HepG2 (cell line): ENCODE data around the gene SIGLEC7. TPM values are rescaled to one million over a fixed set of nuclear protein-coding genes. Genes with fewer than 3 reads are reported as not detected.

Experiments
- ATAC-seq: fragments of 200-7000 bp; cut with Tn5 transposase; 3 replicates; pipeline ENCODE4 v1.9.1; 2020; ENCODE audit warnings: mild to moderate bottlenecking, moderate library complexity
- BruUV-seq: library from RNA; stranded (reverse); fragments of 400-500 nt; replicated peaks from 2 replicates; lab custom pipeline; 2021; lab: Mats Ljungman, UMichigan
- CTCF ChIA-PET: fragments of 300-600 bp; formaldehyde crosslinking; extraction: SDS; loops from one replicate; lab custom pipeline; 2021; ENCODE audit warnings: low total read pairs, inconsistent platforms, low intra/inter-chr PET ratio; lab: Yijun Ruan, JAX
- POLR2A ChIA-PET: fragments of 350-600 bp; sonication (Branson Sonifier 250); formaldehyde crosslinking; loops from one replicate; lab custom pipeline; 2020; ENCODE audit warnings: antibody characterized with exemption, inconsistent platforms; lab: Yijun Ruan, JAX
- DNase-seq: peaks from one replicate; pipeline ENCODE4 v3.0.0-alpha.2; 2015; ENCODE audit warnings: low spot score
- FAIRE-seq: peaks from 3 replicates; lab custom pipeline; 2011; peaks lifted over from hg19 to GRCh38; lab: Jason Lieb, UNC
- H2AFZ ChIP-seq: one replicate; pipeline ENCODE4 v1.6.1; 2011; ENCODE audit warnings: low read length, inconsistent platforms
- H3K27ac ChIP-seq: fragments of 300-600 bp; 3 replicates; pipeline ENCODE4 v1.8.0; 2011; ENCODE audit warnings: mixed run types, mild to moderate bottlenecking, mixed read lengths, low read length, inconsistent platforms; ENCODE audit not compliant: insufficient read depth; ENCODE audit errors: extremely low read length
- H3K27me3 ChIP-seq, 2 experiments: fragments of 200-600 bp in 1 of 2; 2 replicates in 1 of 2; 3 replicates in 1 of 2; pipeline versions ENCODE4 v1.6.0 to v1.8.0; 2011; ENCODE audit warnings: low read length in 2 of 2, mild to moderate bottlenecking in 2 of 2, moderate library complexity in 2 of 2, inconsistent platforms in 1 of 2; ENCODE audit not compliant: insufficient read depth in 2 of 2, control insufficient read depth in 1 of 2
- H3K36me3 ChIP-seq, 2 experiments: fragments of 200-600 bp in 1 of 2; replicated peaks in 1 of 2; 2 replicates in 1 of 2; 3 replicates in 1 of 2; pipeline versions ENCODE4 v1.5.1 to v1.8.0; 2011; ENCODE audit warnings: low read length in 2 of 2, inconsistent platforms in 1 of 2; ENCODE audit not compliant: insufficient read depth in 2 of 2, control insufficient read depth in 1 of 2
- H3K4me1 ChIP-seq: 2 replicates; pipeline ENCODE4 v1.5.1; 2012; ENCODE audit warnings: low read length, inconsistent platforms; ENCODE audit not compliant: insufficient read depth
- H3K4me2 ChIP-seq: 2 replicates; pipeline ENCODE4 v1.6.0; 2011; ENCODE audit warnings: low read depth, low read length, inconsistent platforms
- H3K4me3 ChIP-seq, 3 experiments: fragments of 200-600 bp in 1 of 3; sonication (generic), shearing (Covaris generic) in 1 of 3; replicated peaks in 1 of 3; 2 replicates each; pipeline ENCODE4 v1.5.1; 2011 to 2016; ENCODE audit warnings: low read length in 3 of 3, inconsistent platforms in 2 of 3, low read depth in 2 of 3, mild to moderate bottlenecking in 2 of 3, control low read depth in 1 of 3, mixed read lengths in 1 of 3; ENCODE audit not compliant: insufficient read depth in 1 of 3
- H3K79me2 ChIP-seq: one replicate; pipeline ENCODE4 v1.6.1; 2011; ENCODE audit warnings: low read length, inconsistent platforms; ENCODE audit not compliant: insufficient read depth
- H3K9ac ChIP-seq: 2 replicates; pipeline ENCODE4 v1.6.0; 2011; ENCODE audit warnings: mild to moderate bottlenecking, low read depth, low read length, inconsistent platforms; ENCODE audit not compliant: insufficient read depth
- H3K9me3 ChIP-seq: 2 replicates; pipeline ENCODE4 v1.5.1; 2012; ENCODE audit warnings: mild to moderate bottlenecking, low read length
- H4K20me1 ChIP-seq: 2 replicates; pipeline ENCODE4 v1.6.0; 2011; ENCODE audit warnings: inconsistent platforms, mild to moderate bottlenecking, low read length, moderate library complexity; ENCODE audit not compliant: insufficient read depth
- BHLHE40 ChIP-seq: IDR thresholded peaks from 2 replicates; pipeline ENCODE4 v1.6.1; 2011; ENCODE audit warnings: low read length, improper control_type of control experiment
- MAZ ChIP-seq, 2 experiments: sonication (generic) in 1 of 2; formaldehyde crosslinking in 1 of 2; IDR thresholded peaks; 2 replicates each; pipeline versions ENCODE4 v1.5.0 to v1.6.1; 2012 to 2020; ENCODE audit warnings: low read depth in 2 of 2, mild to moderate bottlenecking in 2 of 2, borderline replicate concordance in 1 of 2, improper control_type of control experiment in 1 of 2, low read length in 1 of 2, missing genetic modification reagents in 1 of 2, moderate library complexity in 1 of 2
- MXD4 ChIP-seq: IDR thresholded peaks from 2 replicates; pipeline ENCODE4 v1.6.1; 2016; ENCODE audit warnings: mild to moderate bottlenecking, missing biosample characterization, missing genetic modification reagents
- RXRB ChIP-seq: IDR thresholded peaks from 2 replicates; pipeline ENCODE4 v1.6.1; 2016; ENCODE audit warnings: borderline replicate concordance, missing genetic modification reagents, missing compliant biosample characterization
- YEATS4 ChIP-seq: sonication (generic); formaldehyde crosslinking; IDR thresholded peaks from 2 replicates; pipeline ENCODE4 v1.4.0; 2020; ENCODE audit warnings: missing genetic modification reagents, borderline replicate concordance
- ZFP36L1 ChIP-seq: sonication (generic); formaldehyde crosslinking; IDR thresholded peaks from 2 replicates; pipeline ENCODE4 v1.8.0; 2022; ENCODE audit warnings: mild to moderate bottlenecking, missing genetic modification reagents, moderate library complexity
- ZNF296 ChIP-seq: sonication (generic); formaldehyde crosslinking; conservative IDR thresholded peaks from 2 replicates; pipeline ENCODE4 v1.5.0; 2020; ENCODE audit warnings: mild to moderate bottlenecking, missing genetic modification reagents
- WGBS: methylation state at CpG from one replicate; pipeline ENCODE4 v1.1.6; 2017; ENCODE audit warnings: low lambda C conversion rate; 5-methylcytosine and 5-hydroxymethylcytosine counted together
- in situ Hi-C: cut with HindIII; loops from 2 replicates; pipeline ENCODE4 v1.10.0; 2017; ENCODE audit warnings: low pct_unique_long_range_greater_than_20kb; ENCODE audit not compliant: extremely low pct_ligation_motif_present
- intact Hi-C: fragments of 100-400 bp; cut with micrococcal nuclease; formaldehyde crosslinking; loops from one replicate; pipeline ENCODE4 v1.10.0; 2022; ENCODE audit not compliant: unreplicated experiment
- polyA plus RNA-seq, 8 experiments: library from polyadenylated mRNA; depleted of rRNA in 3 of 8; stranded (reverse) in 7 of 8; unstranded in 1 of 8; fragments of >200 nt; fragmentation: Illumina TruSeq in 4 of 8; extraction: Trizol in 4 of 8; gene quantifications; 2 replicates each; pipeline versions ENCODE4 v1.2.1 to v1.2.3, GENCODE V29; 2011 to 2016; ENCODE audit warnings: low read depth in 4 of 8, missing spikeins in 1 of 8, mixed read lengths in 1 of 8; ENCODE audit not compliant: insufficient read depth in 1 of 8
- total RNA-seq, 5 experiments: library from RNA; depleted of rRNA; stranded (reverse); fragments of >200 nt; fragmentation: Illumina TruSeq; extraction: Trizol; gene quantifications; 2 replicates each; pipeline ENCODE4 v1.2.3, GENCODE V29; 2016; ENCODE audit warnings: low read depth in 1 of 5
- TF ChIP-seq, protein P1 (sequence below): sonication (generic); formaldehyde crosslinking; IDR thresholded peaks from 2 replicates; pipeline ENCODE4 v1.4.0; 2020; ENCODE audit warnings: mild to moderate bottlenecking, missing genetic modification reagents, borderline replicate concordance
- TF ChIP-seq, protein P2 (sequence below): sonication (generic); formaldehyde crosslinking; IDR thresholded peaks from 2 replicates; pipeline ENCODE4 v1.8.0; 2023; ENCODE audit warnings: mild to moderate bottlenecking, missing genetic modification reagents

Gene SIGLEC7
- total and polyA plus RNA-seq, 2 of the 13 experiments (the other 11 are each of a cell fraction or from before 2014, with no cell fraction given) = not detected

DNA sequence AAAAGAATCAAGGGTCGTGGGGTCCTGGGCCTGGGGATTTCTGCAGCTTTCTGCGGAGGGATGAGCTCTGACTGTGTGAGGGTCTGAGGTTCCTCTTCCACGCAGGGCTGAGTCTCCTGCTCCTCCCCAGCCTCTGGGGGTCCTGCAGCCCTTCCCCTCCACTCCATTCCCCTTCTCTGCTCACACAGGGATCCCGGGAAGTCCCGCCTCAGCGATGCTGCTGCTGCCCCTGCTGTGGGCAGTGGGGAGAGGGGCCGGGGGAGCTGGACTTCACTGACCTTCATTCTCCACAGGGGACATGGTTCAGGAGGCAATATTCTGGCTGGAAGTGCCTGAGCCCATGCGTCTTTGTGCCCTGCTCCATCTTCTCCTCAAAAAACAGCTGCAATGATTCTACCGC, 56.5 kb downstream of the SIGLEC7 start:
- no peak for ATAC-seq

More for the DNA sequence above, 56.5 kb downstream of the SIGLEC7 start:
- Histone ChIP-seq H3K79me2 (no peaks in the 10 kb centered on the region), H3K9ac (no peak overlapping the region), H3K4me2 (no peak overlapping the region), H3K9me3 (no peaks in the 10 kb centered on the region), H4K20me1 (no peaks in the 10 kb centered on the region), H3K36me3 (no peaks in the 10 kb centered on the region), H3K27me3 (peaks cover 4 to 30% of the 10 kb centered on the region in 2 experiments; a peak in 3 of 5 replicates), H3K27ac (no peak overlapping the region), H3K4me3 (no peak overlapping the region), H3K4me1 (no peaks in the 10 kb centered on the region), H2AFZ (no peak overlapping the region)
- in situ Hi-C loops (no loop called here), intact Hi-C loops (no loop called here)
- 35% methylated on average over 7 of the region's 9 CpGs for WGBS
- POLR2A ChIA-PET = no interaction called here
- CTCF ChIA-PET = no interaction called here
- no peak for DNase-seq
- TF ChIP-seq YEATS4 (CRISPR knock-in tag) (no peak), MXD4 (CRISPR knock-in tag) (no peak), BHLHE40 (no peak), RXRB (CRISPR knock-in tag) (no peak), ZFP36L1 (CRISPR knock-in tag) (no peak), MAZ (IDR thresholded peaks at IDR 0.05; ENCODE audit: borderline replicate concordance, low read depth, low read length) (no peak), MAZ (CRISPR knock-in tag; IDR thresholded peaks at IDR 0.05; ENCODE audit: low read depth) (no peak), ZNF296 (CRISPR knock-in tag) (no peak)
- TF ChIP-seq, protein P1, sequence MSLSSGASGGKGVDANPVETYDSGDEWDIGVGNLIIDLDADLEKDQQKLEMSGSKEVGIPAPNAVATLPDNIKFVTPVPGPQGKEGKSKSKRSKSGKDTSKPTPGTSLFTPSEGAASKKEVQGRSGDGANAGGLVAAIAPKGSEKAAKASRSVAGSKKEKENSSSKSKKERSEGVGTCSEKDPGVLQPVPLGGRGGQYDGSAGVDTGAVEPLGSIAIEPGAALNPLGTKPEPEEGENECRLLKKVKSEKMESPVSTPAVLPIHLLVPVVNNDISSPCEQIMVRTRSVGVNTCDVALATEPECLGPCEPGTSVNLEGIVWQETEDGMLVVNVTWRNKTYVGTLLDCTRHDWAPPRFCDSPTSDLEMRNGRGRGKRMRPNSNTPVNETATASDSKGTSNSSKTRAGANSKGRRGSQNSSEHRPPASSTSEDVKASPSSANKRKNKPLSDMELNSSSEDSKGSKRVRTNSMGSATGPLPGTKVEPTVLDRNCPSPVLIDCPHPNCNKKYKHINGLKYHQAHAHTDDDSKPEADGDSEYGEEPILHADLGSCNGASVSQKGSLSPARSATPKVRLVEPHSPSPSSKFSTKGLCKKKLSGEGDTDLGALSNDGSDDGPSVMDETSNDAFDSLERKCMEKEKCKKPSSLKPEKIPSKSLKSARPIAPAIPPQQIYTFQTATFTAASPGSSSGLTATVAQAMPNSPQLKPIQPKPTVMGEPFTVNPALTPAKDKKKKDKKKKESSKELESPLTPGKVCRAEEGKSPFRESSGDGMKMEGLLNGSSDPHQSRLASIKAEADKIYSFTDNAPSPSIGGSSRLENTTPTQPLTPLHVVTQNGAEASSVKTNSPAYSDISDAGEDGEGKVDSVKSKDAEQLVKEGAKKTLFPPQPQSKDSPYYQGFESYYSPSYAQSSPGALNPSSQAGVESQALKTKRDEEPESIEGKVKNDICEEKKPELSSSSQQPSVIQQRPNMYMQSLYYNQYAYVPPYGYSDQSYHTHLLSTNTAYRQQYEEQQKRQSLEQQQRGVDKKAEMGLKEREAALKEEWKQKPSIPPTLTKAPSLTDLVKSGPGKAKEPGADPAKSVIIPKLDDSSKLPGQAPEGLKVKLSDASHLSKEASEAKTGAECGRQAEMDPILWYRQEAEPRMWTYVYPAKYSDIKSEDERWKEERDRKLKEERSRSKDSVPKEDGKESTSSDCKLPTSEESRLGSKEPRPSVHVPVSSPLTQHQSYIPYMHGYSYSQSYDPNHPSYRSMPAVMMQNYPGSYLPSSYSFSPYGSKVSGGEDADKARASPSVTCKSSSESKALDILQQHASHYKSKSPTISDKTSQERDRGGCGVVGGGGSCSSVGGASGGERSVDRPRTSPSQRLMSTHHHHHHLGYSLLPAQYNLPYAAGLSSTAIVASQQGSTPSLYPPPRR (CRISPR knock-in tag) = no peak
- TF ChIP-seq, protein P2, sequence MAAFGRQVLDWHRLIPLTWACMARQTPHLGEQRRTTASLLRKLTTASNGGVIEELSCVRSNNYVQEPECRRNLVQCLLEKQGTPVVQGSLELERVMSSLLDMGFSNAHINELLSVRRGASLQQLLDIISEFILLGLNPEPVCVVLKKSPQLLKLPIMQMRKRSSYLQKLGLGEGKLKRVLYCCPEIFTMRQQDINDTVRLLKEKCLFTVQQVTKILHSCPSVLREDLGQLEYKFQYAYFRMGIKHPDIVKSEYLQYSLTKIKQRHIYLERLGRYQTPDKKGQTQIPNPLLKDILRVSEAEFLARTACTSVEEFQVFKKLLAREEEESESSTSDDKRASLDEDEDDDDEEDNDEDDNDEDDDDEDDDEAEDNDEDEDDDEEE = no peak
- BruUV-seq = no TSS peak
- FAIRE-seq = no peak
